MM.1S (cell line): ENCODE data around the gene GPR149.
A peak's percentile ranks its signal among the peaks of the same experiment; 100 is the strongest.

ENCODE experiments used
- EZH2 ChIP-seq: fragments of 300-600 bp; sonication (generic); optimal IDR thresholded peaks from 2 replicates; pipeline ENCODE3; 2017; ENCODE audit warnings: low read depth, mild to moderate bottlenecking, antibody characterized with exemption, low read length, mixed read lengths
- TF ChIP-seq, protein P1 (sequence below): fragments of 300-600 bp; sonication (generic); IDR thresholded peaks from 2 replicates; pipeline ENCODE4 v1.5.1; 2016; ENCODE audit warnings: antibody characterized with exemption, low read length, mixed read lengths

DNA sequence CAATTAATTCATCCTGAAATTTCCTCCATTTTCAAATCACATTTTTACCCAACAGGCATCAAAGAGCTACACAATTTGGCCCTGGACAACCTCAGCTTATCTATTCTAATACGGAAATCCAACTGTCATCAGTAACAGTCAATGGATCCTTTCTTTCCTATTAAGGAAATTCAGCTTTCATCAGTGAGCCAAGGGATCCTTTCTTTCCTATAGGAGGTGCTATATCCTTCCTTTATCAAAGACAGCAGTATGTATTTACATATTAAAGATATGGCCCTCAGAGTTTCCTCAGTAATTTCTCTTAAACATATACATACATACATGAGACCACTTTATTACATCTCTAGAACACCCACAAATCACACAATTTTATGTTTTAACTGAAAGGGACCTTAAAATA, 115.8 kb downstream of the GPR149 start:
- TF ChIP-seq, protein P1, sequence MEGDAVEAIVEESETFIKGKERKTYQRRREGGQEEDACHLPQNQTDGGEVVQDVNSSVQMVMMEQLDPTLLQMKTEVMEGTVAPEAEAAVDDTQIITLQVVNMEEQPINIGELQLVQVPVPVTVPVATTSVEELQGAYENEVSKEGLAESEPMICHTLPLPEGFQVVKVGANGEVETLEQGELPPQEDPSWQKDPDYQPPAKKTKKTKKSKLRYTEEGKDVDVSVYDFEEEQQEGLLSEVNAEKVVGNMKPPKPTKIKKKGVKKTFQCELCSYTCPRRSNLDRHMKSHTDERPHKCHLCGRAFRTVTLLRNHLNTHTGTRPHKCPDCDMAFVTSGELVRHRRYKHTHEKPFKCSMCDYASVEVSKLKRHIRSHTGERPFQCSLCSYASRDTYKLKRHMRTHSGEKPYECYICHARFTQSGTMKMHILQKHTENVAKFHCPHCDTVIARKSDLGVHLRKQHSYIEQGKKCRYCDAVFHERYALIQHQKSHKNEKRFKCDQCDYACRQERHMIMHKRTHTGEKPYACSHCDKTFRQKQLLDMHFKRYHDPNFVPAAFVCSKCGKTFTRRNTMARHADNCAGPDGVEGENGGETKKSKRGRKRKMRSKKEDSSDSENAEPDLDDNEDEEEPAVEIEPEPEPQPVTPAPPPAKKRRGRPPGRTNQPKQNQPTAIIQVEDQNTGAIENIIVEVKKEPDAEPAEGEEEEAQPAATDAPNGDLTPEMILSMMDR, result peak; percentile 14; the same call in 1 of the 2 replicates
- no peak for TF ChIP-seq EZH2
